GM12864 (cell line): ENCODE results near the gene PHTF2.
"Not testable (repeated sequence)": the region's sequence is repeated elsewhere in the genome, so short reads cannot be mapped to it uniquely, and the experiment has no call there.

Experiments
- DNase-seq: peaks from one replicate; pipeline ENCODE4 v3.0.0-alpha.2; 2011; ENCODE audit warnings: low read depth
- H3K4me3 ChIP-seq: 2 replicates; pipeline ENCODE4 v1.5.1; 2011; ENCODE audit warnings: mild to moderate bottlenecking, low read depth, low read length, control low read depth
- CTCF ChIP-seq: IDR thresholded peaks from 2 replicates; pipeline ENCODE4 v1.5.1; 2011; ENCODE audit warnings: low read depth, mild to moderate bottlenecking, moderate library complexity, low read length, control low read depth, inconsistent platforms; ENCODE audit errors: missing control alignments

The PHTF2 gene

GRCh38 chr7:77866370-77866769 lies 67.8 kb downstream of the PHTF2 start:
- no peak overlapping the region for H3K4me3 ChIP-seq
- no peak for TF ChIP-seq CTCF
- no peak for DNase-seq

GRCh38 chr7:77866786-77867536 lies 68.4 kb downstream of the PHTF2 start:
- no peak for DNase-seq
- no peak for TF ChIP-seq CTCF
- H3K4me3 ChIP-seq: no peak overlapping the region

- TF ChIP-seq CTCF: no peak
- H3K4me3 ChIP-seq: no peak overlapping the region
- DNase-seq: no peak
Measured at GRCh38 chr7:77867537-77867865, 68.9 kb downstream of the PHTF2 start.

- H3K4me3 ChIP-seq, DNase-seq: not testable (repeated sequence)
Measured at GRCh38 chr7:77872256-77872655, 73.7 kb downstream of the PHTF2 start.

GRCh38 chr7:77873416-77874327 lies 75.1 kb downstream of the PHTF2 start:
- H3K4me3 ChIP-seq, DNase-seq: not testable (repeated sequence)

GRCh38 chr7:77877791-77878190 lies 79.2 kb downstream of the PHTF2 start:
- DNase-seq: no peak
- H3K4me3 ChIP-seq: no peak overlapping the region

GRCh38 chr7:77878500-77878899 lies 79.9 kb downstream of the PHTF2 start:
- TF ChIP-seq CTCF: no peak
- H3K4me3 ChIP-seq: no peak overlapping the region
- DNase-seq: no peak

More at GRCh38 chr7:77877791-77878190, 79.2 kb downstream of the PHTF2 start:
- TF ChIP-seq CTCF: no peak

- DNase-seq: no peak
- no peak for TF ChIP-seq CTCF
- no peak overlapping the region for H3K4me3 ChIP-seq
Measured at GRCh38 chr7:77879272-77879671, 80.7 kb downstream of the PHTF2 start.
